OCI-LY7 (cell line): ENCODE data around the gene RAB37.

ENCODE experiments used
- CTCF ChIP-seq: fragments of 200-600 bp; sonication (generic); conservative IDR thresholded peaks from 2 replicates; pipeline ENCODE4 v1.5.1; 2014; ENCODE audit warnings: mild to moderate bottlenecking, antibody characterized with exemption, low read length, moderate library complexity, mixed read lengths
- EZH2phosphoT487 ChIP-seq: fragments of 200-600 bp; sonication (generic); IDR thresholded peaks from 2 replicates; pipeline ENCODE4 v1.6.1; 2018; ENCODE audit warnings: low read depth, borderline replicate concordance, mild to moderate bottlenecking, mixed run types, antibody characterized with exemption, low read length, moderate library complexity, mixed read lengths

GRCh38 chr17:74704544-74704943 lies 32.5 kb upstream of the RAB37 start:
- no peak for TF ChIP-seq CTCF
- TF ChIP-seq EZH2phosphoT487, result no peak
